Measurements from ENCODE around the gene PFN1. TPM values are rescaled to one million over a fixed set of nuclear protein-coding genes. Genes with fewer than 3 reads are reported as not detected.

The PFN1 gene
- total RNA-seq, 1 donor from 2014 or later = 1,484 TPM

DNA sequence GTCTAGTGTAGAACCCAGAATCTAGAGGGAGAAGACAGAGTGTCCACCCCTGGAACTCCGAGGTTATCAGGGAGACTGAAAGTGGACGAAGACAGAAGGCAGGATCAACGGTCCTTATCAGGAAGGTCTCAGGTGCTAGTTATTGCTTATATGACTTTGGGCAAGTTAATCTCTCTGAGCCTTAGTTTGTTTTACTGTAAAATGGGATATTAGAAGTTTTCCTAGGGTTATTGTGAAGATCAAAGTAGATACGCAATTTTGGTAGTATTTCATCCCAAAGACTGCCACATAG is 7.1 kb downstream of the PFN1 start:
- TF ChIP-seq, protein P1, sequence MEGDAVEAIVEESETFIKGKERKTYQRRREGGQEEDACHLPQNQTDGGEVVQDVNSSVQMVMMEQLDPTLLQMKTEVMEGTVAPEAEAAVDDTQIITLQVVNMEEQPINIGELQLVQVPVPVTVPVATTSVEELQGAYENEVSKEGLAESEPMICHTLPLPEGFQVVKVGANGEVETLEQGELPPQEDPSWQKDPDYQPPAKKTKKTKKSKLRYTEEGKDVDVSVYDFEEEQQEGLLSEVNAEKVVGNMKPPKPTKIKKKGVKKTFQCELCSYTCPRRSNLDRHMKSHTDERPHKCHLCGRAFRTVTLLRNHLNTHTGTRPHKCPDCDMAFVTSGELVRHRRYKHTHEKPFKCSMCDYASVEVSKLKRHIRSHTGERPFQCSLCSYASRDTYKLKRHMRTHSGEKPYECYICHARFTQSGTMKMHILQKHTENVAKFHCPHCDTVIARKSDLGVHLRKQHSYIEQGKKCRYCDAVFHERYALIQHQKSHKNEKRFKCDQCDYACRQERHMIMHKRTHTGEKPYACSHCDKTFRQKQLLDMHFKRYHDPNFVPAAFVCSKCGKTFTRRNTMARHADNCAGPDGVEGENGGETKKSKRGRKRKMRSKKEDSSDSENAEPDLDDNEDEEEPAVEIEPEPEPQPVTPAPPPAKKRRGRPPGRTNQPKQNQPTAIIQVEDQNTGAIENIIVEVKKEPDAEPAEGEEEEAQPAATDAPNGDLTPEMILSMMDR (IDR thresholded peaks at IDR 0.05; ENCODE audit: insufficient read depth, low read length, poor library complexity, severe bottlenecking) = no peak
- Histone ChIP-seq H3K36me3 (ENCODE audit: control insufficient read depth, insufficient read depth, low read length) (peaks cover 1% of the 10 kb centered on the region), H3K4me3 (ENCODE audit: low read depth, low read length) (peak overlapping the region; percentile 92), H3K27me3 (ENCODE audit: control insufficient read depth, insufficient read depth, low read length) (no peaks in the 10 kb centered on the region)
- DNase-seq (ENCODE audit: low read depth) = no peak

DNA sequence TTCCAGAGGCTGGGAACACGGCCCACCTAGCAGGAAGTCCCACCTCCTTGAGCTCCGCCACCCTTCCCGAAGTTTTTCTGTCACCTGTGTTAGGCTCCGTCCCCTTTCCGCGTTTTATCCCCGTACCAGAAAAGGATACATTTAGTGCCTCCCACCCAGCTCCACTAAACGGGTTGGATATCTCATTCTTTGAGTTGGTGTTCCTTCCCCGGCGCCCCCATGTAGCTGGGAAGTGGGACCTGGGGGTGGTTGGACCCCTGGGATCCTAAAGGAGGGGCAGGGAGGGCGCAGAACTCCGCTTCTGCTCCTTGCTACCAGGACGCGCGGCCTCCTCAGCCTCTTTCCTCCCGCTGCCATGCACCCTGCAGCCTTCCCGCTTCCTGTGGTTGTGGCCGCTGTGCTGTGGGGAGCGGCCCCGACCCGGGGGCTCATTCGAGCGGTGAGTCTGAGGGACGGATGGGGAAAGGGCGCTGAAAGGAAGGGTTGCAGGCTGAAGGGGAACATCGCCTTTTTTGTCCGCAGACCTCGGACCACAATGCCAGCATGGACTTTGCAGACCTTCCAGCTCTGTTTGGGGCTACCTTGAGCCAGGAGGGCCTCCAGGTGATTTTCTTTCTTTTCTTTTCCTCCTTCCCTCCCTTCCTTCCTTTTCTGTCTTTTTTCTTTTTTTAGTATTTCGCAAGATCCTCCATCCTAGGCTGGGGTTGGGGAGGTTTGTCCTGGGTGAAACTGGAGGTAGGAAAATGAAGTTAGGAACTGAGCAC is 7.6 kb downstream of the PFN1 start:
- peak overlapping the region; percentile 92 for H3K4me3 ChIP-seq (ENCODE audit: low read depth, low read length)
- no peaks in the 10 kb centered on the region for H3K27me3 ChIP-seq (ENCODE audit: control insufficient read depth, insufficient read depth, low read length)
- DNase-seq (ENCODE audit: low read depth) = no peak
- H3K36me3 ChIP-seq (ENCODE audit: control insufficient read depth, insufficient read depth, low read length) = peaks cover 1% of the 10 kb centered on the region
- TF ChIP-seq, protein P1 (IDR thresholded peaks at IDR 0.05; ENCODE audit: insufficient read depth, low read length, poor library complexity, severe bottlenecking) = no peak

DNA sequence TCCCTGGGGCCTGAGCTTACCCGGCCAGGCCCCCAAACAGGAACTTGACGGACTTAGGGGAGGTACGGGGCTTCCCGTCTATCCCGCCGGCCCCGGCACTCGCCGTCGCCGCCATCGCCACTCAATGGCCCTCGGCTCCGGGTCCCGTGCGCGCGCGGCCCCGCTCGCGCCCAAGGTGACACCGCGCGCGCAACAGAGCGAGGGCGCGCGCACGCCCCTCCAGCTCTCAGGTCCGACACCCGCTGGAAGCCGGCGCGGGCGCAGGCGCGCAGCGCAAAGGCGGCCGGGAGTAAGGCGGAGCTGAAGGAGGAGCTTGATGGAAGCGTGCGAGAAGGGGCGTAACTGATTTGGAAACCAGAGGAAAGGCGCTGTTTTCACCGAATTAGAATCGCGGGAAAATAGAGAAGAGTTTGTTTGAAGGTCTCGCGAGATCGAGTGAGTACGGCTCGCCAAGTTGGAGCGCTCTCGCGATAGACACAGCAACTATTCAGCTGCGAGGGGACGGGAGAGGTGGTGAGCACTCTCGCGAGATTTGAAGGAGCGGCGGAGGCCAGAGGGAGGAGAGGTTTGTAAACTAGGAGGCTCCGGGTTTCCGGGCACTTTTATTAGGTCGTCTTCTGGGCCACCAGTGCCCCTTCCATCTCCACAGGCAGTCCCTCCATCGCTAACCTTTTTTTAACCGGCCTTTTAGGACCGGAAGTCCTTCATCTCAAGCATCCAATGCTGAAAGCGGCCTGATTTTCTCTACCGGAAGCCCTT is 8.4 kb downstream of the PFN1 start, which contains the start of the genes RNF167 and SLC25A11:
RNF167 (plus strand) TSS at position 473 of the 759 bp plus-strand sequence. CDS start 642 bp downstream, outside the sequence.
SLC25A11 (minus strand) TSS at position 251 of the 759 bp plus-strand sequence; CDS start at position 115, 136 bp downstream.
- DNase-seq (ENCODE audit: low read depth) = peak; percentile 95
- H3K36me3 ChIP-seq (ENCODE audit: control insufficient read depth, insufficient read depth, low read length) = peaks cover 1% of the 10 kb centered on the region
- H3K27me3 ChIP-seq (ENCODE audit: control insufficient read depth, insufficient read depth, low read length) = no peaks in the 10 kb centered on the region
- H3K4me3 ChIP-seq (ENCODE audit: low read depth, low read length) = peak within 1 kb of the TSS; percentile 92
- TF ChIP-seq, protein P1 (IDR thresholded peaks at IDR 0.05; ENCODE audit: insufficient read depth, low read length, poor library complexity, severe bottlenecking) = no peak

DNA sequence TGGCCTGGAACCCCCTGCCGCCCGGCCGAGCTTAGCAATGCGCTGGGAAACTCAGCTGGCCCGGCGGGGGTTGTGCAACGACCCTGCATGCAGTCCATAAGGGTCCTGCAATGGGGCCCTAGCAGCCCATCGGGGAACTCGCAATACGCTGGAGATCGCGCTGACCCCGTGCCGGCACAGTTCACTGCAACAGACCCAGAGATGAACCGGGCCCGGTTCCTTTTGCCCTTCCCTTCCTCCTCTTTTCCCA is 8.9 kb downstream of the PFN1 start:
- peaks cover under 1% of the 10 kb centered on the region for H3K36me3 ChIP-seq (ENCODE audit: control insufficient read depth, insufficient read depth, low read length)
- TF ChIP-seq, protein P1 (IDR thresholded peaks at IDR 0.05; ENCODE audit: insufficient read depth, low read length, poor library complexity, severe bottlenecking) = no peak
- no peaks in the 10 kb centered on the region for H3K27me3 ChIP-seq (ENCODE audit: control insufficient read depth, insufficient read depth, low read length)
- DNase-seq (ENCODE audit: low read depth) = no peak
- H3K4me3 ChIP-seq (ENCODE audit: low read depth, low read length) = peak overlapping the region; percentile 92

DNA sequence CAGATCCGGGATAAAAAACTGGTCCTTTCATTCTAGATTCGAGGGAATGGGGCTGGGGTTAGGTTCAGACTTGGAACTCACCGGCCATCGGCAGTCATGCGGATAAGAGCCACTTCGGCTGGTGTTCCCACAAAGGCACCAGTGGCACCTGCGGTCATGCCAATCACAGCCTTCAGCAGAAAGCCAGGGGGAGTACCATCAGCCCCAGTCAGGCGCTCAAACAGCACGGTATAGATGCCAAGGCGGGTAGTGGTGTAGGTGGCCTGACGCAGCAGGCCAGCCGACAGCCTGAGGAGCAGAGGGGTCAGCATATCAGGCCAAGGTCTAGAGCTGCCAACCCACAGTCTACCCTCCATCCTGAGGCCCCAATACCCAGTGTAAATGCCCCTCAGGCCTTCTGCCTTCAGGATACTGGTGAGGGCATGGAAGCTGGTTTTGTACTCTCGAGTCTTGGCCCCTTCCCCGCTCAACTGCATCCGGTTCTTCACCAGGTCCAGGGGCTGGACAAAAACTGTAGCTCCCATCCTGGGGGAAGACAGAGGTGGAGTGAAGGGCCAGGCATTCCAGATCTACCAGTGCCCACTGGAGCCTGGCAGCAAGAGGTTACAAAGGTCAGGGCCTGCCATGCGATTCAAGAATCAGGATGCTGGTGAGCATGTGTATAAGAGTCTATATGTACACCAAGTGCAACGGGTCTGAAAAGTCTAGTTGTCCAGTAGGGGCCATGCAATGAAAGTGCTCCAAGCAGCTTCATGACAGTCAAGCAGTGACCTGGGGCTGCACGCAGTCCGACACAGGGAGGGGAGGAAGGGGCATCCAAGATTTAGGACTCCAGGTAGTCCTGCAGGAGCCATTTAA is 9.4 kb downstream of the PFN1 start:
- no peaks in the 10 kb centered on the region for H3K27me3 ChIP-seq (ENCODE audit: control insufficient read depth, insufficient read depth, low read length)
- TF ChIP-seq, protein P1 (IDR thresholded peaks at IDR 0.05; ENCODE audit: insufficient read depth, low read length, poor library complexity, severe bottlenecking) = no peak
- no peak for DNase-seq (ENCODE audit: low read depth)
- no peaks in the 10 kb centered on the region for H3K36me3 ChIP-seq (ENCODE audit: control insufficient read depth, insufficient read depth, low read length)
- H3K4me3 ChIP-seq (ENCODE audit: low read depth, low read length) = peak overlapping the region; percentile 92
